ENCODE data around the gene ZYX. TPM values are rescaled to one million over a fixed set of nuclear protein-coding genes. Genes with fewer than 3 reads are reported as not detected.
A peak's percentile ranks its signal among the peaks of the same experiment; 100 is the strongest.

ZYX gene
- total and polyA plus RNA-seq, 9 of the 15 experiments (the other 6 are each of a cell fraction or from before 2014, with no cell fraction given) = 1.8 to 130 (median 15.7) TPM

GRCh38 chr7:143373255-143373794 lies 7.8 kb upstream of the ZYX start (continued):
- TF ChIP-seq ZHX1 (conservative IDR thresholded peaks at IDR 0.05; ENCODE audit: low read length) (no peak), TOE1 (IDR thresholded peaks at IDR 0.05; ENCODE audit: borderline replicate concordance) (peak; percentile 86), TOE1 (CRISPR knock-in tag; IDR thresholded peaks at IDR 0.05; ENCODE audit: borderline replicate concordance, low read depth) (no peak), USF1 (CRISPR knock-in tag; IDR thresholded peaks at IDR 0.05) (peak; percentile 44; the same call in 1 of the 2 replicates), REST (IDR thresholded peaks at IDR 0.05; ENCODE audit: borderline replicate concordance) (peak; percentile 19; the same call in 1 of the 2 replicates), REST (CRISPR knock-in tag; IDR thresholded peaks at IDR 0.05; ENCODE audit: low read depth) (no peak), SAP30 (IDR thresholded peaks at IDR 0.05; ENCODE audit: borderline replicate concordance, insufficient read depth, low read depth, low read length, poor library complexity, severe bottlenecking) (no peak), ZNF354B (CRISPR knock-in tag; IDR thresholded peaks at IDR 0.05) (no peak), POU5F1 (IDR thresholded peaks at IDR 0.05; ENCODE audit: borderline replicate concordance, low read depth, low read length, partially characterized antibody) (no peak), RUNX1 (IDR thresholded peaks at IDR 0.05; ENCODE audit: low read depth) (no peak), HDAC1 (IDR thresholded peaks at IDR 0.05) (no peak), POLR2AphosphoS2 (IDR thresholded peaks at IDR 0.05; ENCODE audit: low read length) (no peak), U2AF2 (optimal IDR thresholded peaks at IDR 0.05; ENCODE audit: low read depth, low read length) (no peak)

All from K562 (cell line).